Iris pigment epithelial cell (primary cell): Measurements from ENCODE around the gene CD36.

Experiments used
- DNase-seq: peaks from one replicate; pipeline ENCODE4 v3.0.0-alpha.2; 2011; ENCODE audit warnings: low read depth

Gene CD36

DNA sequence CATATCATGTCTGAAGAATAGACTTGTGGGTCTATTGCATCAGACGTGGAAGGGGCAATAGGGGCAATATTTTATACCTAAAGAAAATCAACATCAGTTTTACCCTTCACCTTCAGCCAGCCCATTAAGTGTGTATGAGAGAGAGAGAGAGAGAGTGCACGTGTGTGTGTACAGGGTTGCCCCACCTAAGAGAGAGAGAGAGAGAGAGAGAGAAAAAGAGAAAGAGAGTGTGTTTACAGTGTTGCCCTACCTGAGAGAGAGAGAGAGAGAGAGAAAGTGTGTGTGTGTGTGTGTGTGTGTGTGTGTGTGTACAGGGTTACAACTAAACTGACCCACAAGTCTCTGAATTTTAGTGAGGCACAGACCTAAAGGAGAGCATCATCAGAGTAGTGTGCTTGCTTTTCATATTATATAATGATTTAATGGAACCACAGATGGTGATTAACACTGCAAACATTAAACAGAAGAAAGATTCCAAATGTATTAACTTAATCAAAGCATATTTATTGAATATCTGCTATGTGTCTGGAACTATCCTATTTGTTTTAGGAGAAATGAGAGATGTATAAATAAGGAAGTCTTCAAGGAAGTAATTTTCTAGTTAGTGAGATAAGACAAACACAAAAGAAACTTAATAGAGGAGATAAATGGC is 66.8 kb downstream of the CD36 start:
- no peak for DNase-seq

DNA sequence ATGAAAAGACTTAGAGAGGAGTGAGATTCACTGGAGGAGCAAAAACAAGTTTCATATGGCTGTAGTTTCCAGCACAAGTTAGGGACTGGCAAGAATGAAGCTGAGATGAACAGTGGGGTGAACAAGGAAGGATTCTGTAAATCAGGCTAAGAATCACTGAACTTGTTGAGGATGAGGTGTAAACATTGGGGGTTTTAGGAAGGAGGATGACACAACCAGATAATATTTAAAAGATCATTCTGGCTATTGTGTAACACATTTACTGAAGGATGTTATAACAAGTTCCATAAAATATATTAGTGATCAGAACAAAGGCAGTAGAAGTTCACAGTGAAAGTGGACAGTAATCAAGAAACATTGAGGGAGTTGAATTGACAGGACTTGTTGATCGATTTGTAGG is 68.9 kb downstream of the CD36 start:
- peak; percentile 60 for DNase-seq

- no peak for DNase-seq
Measured at GRCh38 chr7:80708123-80708522, 69.7 kb downstream of the CD36 start.

- DNase-seq, result no peak
Measured at GRCh38 chr7:80711531-80711930, 73.1 kb downstream of the CD36 start.

- peak; percentile 87 for DNase-seq
Measured at GRCh38 chr7:80719261-80719660, 80.8 kb downstream of the CD36 start.

GRCh38 chr7:80720146-80720545 is 81.7 kb downstream of the CD36 start:
- DNase-seq, result no peak

DNA sequence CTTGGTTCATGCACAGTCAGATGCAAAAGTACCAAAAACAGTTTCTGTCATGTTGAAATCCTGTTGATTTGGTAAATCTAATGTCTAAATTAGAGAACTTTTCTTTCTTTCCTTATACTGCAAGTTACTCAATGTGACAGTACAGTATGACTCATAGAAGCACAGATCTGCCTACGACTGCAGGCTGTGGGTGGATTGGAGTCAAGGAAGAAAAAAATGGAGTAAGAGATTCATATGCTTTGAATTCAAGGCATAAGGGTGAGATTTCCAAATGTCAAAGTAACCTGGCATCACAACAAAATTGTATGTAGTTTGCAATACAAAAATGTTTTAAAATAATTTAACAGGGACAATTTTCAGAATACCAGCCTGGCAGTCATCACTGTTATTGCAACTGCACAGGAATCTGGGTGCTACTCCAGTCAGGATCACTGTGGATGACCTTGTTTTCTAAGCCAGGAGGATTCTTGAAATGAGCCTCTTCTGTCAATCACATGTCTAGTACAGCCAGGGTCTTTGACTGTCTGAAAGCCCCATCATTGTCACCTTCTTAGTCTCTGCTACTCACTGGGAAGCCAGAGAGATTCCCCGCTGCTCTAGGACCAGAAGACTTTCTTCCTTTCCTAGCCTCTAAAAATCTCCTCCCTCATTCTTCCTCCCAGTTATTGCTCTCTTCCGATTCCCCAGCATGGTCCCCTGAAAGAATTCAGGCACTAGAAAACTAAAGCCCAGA is 83.6 kb downstream of the CD36 start:
- peak; percentile 94 for DNase-seq

DNA sequence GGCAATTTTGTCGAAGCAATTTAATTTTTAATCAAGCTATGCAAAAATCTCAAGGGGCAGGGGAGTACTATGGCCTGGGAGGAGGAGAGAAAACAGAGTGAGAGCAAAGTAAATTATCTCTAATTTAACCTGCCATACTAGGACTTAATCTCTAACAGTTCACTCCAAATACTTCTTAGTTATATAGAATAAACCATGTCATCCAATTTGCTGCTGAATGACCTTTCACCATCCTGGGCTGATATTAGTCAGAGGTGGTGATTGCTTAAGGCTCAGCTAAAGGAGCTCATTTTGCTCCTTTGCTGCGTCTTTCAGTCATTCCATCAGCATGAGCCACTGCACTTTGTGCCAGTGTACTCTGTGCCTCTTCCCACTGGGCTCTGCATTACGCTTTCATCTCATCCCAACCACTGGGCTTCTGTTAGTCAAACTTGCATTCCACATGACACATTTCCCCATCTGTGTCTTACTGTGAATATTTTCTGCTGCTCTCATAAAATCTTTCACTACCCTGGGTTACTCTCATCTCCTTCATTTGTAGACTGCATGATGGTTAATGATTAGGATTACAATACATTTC is 84.3 kb downstream of the CD36 start:
- peak; percentile 100 for DNase-seq

DNA sequence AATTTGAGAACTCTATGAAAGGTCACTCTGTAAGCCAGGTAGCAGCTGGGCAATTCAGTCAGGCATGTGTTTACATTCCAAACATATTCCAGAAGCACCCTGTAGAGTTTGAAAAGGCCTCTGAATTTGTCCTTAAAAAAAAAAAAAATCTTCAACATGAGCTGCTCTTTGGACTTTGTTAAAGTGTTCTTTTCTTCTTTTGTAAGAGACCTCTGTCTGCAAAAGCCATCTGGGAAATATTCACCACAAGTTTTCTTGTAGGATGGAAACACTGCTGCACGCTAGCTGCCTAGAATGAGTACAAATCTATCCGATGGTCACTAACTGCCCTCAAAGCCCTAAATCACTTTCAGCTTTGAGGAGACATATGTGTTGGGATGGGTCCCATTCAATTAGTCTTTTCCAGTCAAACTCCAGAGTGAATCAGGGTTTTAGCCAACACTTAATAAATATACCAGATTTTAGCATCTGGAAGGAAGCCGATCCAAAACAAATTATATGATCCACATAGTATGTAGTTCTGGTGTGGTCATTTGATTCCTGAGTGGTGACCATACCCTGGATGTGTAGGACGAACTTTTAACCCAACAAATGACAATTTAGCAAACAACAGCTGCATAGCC is 85.9 kb downstream of the CD36 start:
- peak; percentile 48 for DNase-seq

- DNase-seq, result no peak
Measured at GRCh38 chr7:80725181-80725611, 86.8 kb downstream of the CD36 start.
